SU-DHL-6 (cell line): ENCODE data around the gene AHDC1.

Experiments used
- CTCF ChIP-seq: fragments of 200-600 bp; sonication (generic); IDR thresholded peaks from one replicate; pipeline ENCODE4 v1.5.1; 2017; ENCODE audit warnings: antibody characterized with exemption, mild to moderate bottlenecking, low read length, moderate library complexity; ENCODE audit not compliant: insufficient read depth, poor library complexity, severe bottlenecking
- EZH2phosphoT487 ChIP-seq: fragments of 200-600 bp; sonication (generic), shearing (Covaris generic); conservative IDR thresholded peaks from 2 replicates; pipeline ENCODE4 v1.6.1; 2018; ENCODE audit warnings: mild to moderate bottlenecking, antibody characterized with exemption, low read length, moderate library complexity, mixed read lengths

DNA sequence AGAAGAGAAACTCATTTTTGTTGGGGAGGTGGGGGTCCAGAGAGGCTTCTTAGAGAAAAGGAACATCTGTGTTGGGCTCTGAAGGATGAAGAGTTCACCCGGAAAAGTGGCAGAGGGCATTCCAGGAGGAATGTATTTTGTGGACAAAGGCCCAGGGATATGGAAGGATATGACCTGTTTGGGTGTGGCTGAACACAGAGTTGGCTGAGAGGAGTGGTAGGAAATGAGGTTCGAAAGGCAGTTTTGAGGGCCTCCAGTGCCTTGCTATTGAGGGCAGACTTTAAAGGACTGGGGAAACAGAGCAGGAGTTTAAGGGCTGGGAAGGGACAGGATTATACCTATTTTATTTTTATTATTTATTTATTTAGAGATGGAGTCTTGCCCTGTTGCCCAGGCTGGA lies 86.6 kb downstream of the AHDC1 start:
- TF ChIP-seq EZH2phosphoT487 = no peak
- no peak for TF ChIP-seq CTCF
